Measurements from ENCODE around the gene MYH6. TPM values are rescaled to one million over a fixed set of nuclear protein-coding genes. Genes with fewer than 3 reads are reported as not detected.

MYH6 gene
- total and polyA plus RNA-seq, 2 of the 13 experiments (the other 11 are each of a cell fraction or from before 2014, with no cell fraction given): 0.01 TPM; not detected in 1

DNA sequence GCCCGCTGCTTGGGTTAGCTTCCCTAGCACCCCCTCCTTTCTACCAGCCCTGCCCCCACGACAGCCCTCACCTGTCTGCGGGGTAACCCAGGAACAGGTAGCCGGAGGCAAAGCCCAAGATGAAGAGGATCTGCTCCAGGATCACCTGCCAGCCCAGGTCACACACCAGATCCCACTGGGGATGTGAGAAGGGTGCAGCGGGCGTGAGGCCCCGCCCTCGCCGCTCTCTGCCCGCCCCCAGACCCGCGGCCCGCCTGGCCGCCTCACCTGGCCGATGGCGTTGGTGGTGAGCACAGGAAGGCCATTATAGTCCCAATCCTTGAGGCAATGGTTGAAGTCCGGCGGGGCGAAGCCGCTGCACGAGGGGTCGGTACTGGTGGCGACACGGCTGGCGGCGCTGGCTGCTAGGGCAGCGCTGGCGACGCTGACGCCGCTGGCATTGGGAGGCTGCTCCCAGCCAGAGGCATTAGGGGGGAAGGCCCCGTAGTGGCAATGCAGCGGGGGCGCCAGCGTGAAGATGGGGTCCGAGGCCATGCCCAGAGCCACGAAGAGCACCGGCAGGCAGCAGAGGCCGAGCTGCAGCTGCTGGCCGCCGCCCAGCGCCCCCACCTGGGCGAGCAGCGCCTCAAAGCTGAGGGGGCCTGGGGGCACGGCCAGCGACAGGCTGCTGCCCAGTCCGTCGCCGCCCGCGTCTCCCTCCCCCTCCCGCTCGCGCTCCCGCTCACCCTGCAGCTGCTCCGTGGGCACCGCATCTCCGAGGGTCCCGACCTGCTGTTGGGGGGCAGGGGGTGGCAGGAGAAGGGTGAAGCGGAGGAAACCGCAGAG, 56.2 kb downstream of the MYH6 start:
- peak; percentile 14 for ATAC-seq
- no peak for FAIRE-seq
- peaks cover 25 to 90% of the 10 kb centered on the region in 2 experiments for H3K27me3 ChIP-seq (ENCODE audit: control insufficient read depth in 1 of 2, insufficient read depth in 2 of 2, low read length in 2 of 2)
- CTCF ChIA-PET (ENCODE audit: low intra/inter-chr PET ratio, low total read pairs): no interaction called here
- H3K36me3 ChIP-seq (replicated peaks in 1 of 2; ENCODE audit: control insufficient read depth in 1 of 2, insufficient read depth in 2 of 2, low read length in 2 of 2): no peaks in the 10 kb centered on the region
- WGBS (ENCODE audit: low lambda C conversion rate): 52% methylated on average over 60 of the region's 61 CpGs
- peak overlapping the region; percentile 22 to 64 (median 30); a peak in 4 of 6 replicates for H3K4me3 ChIP-seq (replicated peaks in 1 of 3; ENCODE audit: insufficient read depth in 1 of 3, low read depth in 2 of 3, low read length in 3 of 3)
- POLR2A ChIA-PET: interaction anchor here (3.4 kb wide), 1 partner anchor 31 kb away, joined by 15 read pairs; the partner anchor contains the start of gene PABPN1
- no peak overlapping the region for H3K27ac ChIP-seq (ENCODE audit: extremely low read length, insufficient read depth, low read length)
- no peaks in the 10 kb centered on the region for H3K4me1 ChIP-seq (ENCODE audit: insufficient read depth, low read length)
- peak overlapping the region; percentile 64 for H3K4me2 ChIP-seq (ENCODE audit: low read depth, low read length)
- no peaks in the 10 kb centered on the region for H3K79me2 ChIP-seq (ENCODE audit: insufficient read depth, low read length)
- intact Hi-C loops (cut with micrococcal nuclease; ENCODE audit: unreplicated experiment): no loop called here
- no peaks in the 10 kb centered on the region for H4K20me1 ChIP-seq (ENCODE audit: insufficient read depth, low read length)
- DNase-seq (ENCODE audit: low spot score): no peak
- BruUV-seq (replicated peaks): no TSS peak
- H3K9ac ChIP-seq (ENCODE audit: insufficient read depth, low read depth, low read length): no peak overlapping the region
- H3K9me3 ChIP-seq (ENCODE audit: low read length): no peaks in the 10 kb centered on the region
- in situ Hi-C loops (cut with HindIII; ENCODE audit: extremely low pct_ligation_motif_present, low pct_unique_long_range_greater_than_20kb): no loop called here
- no peak overlapping the region for H2AFZ ChIP-seq (ENCODE audit: low read length)
- TF ChIP-seq, protein P1, sequence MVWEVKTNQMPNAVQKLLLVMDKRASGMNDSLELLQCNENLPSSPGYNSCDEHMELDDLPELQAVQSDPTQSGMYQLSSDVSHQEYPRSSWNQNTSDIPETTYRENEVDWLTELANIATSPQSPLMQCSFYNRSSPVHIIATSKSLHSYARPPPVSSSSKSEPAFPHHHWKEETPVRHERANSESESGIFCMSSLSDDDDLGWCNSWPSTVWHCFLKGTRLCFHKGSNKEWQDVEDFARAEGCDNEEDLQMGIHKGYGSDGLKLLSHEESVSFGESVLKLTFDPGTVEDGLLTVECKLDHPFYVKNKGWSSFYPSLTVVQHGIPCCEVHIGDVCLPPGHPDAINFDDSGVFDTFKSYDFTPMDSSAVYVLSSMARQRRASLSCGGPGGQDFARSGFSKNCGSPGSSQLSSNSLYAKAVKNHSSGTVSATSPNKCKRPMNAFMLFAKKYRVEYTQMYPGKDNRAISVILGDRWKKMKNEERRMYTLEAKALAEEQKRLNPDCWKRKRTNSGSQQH (CRISPR knock-in tag; IDR thresholded peaks at IDR 0.05; ENCODE audit: low read depth): no peak
- TF ChIP-seq MEIS2 (CRISPR knock-in tag; IDR thresholded peaks at IDR 0.05) (0 out of 2 replicates have a peak, but pooled peaks have one; percentile 14), FOSL1 (CRISPR knock-in tag; IDR thresholded peaks at IDR 0.05; ENCODE audit: borderline replicate concordance) (no peak), YEATS2 (CRISPR knock-in tag; IDR thresholded peaks at IDR 0.05; ENCODE audit: borderline replicate concordance) (no peak), ATF1 (CRISPR knock-in tag; IDR thresholded peaks at IDR 0.05) (no peak), FOXO1 (CRISPR knock-in tag; IDR thresholded peaks at IDR 0.05) (peak; percentile 5; the same call in 1 of the 2 replicates), IRF2 (CRISPR knock-in tag; IDR thresholded peaks at IDR 0.05) (no peak), AGO1 (IDR thresholded peaks at IDR 0.05; ENCODE audit: low read depth, low read length, poor library complexity, severe bottlenecking) (peak; percentile 32), NBN (conservative IDR thresholded peaks at IDR 0.05) (no peak), POGZ (CRISPR knock-in tag; IDR thresholded peaks at IDR 0.05) (0 out of 2 replicates have a peak, but pooled peaks have one; percentile 10), MTA1 (CRISPR knock-in tag; IDR thresholded peaks at IDR 0.05; ENCODE audit: borderline replicate concordance) (peak; percentile 70; the same call in 1 of the 2 replicates), WIZ (CRISPR knock-in tag; IDR thresholded peaks at IDR 0.05) (0 out of 2 replicates have a peak, but pooled peaks have one; percentile 47), THAP11 (CRISPR knock-in tag; IDR thresholded peaks at IDR 0.05) (no peak)
- TF ChIP-seq, protein P2, sequence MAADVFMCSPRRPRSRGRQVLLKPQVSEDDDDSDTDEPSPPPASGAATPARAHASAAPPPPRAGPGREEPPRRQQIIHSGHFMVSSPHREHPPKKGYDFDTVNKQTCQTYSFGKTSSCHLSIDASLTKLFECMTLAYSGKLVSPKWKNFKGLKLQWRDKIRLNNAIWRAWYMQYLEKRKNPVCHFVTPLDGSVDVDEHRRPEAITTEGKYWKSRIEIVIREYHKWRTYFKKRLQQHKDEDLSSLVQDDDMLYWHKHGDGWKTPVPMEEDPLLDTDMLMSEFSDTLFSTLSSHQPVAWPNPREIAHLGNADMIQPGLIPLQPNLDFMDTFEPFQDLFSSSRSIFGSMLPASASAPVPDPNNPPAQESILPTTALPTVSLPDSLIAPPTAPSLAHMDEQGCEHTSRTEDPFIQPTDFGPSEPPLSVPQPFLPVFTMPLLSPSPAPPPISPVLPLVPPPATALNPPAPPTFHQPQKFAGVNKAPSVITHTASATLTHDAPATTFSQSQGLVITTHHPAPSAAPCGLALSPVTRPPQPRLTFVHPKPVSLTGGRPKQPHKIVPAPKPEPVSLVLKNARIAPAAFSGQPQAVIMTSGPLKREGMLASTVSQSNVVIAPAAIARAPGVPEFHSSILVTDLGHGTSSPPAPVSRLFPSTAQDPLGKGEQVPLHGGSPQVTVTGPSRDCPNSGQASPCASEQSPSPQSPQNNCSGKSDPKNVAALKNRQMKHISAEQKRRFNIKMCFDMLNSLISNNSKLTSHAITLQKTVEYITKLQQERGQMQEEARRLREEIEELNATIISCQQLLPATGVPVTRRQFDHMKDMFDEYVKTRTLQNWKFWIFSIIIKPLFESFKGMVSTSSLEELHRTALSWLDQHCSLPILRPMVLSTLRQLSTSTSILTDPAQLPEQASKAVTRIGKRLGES (CRISPR knock-in tag; IDR thresholded peaks at IDR 0.05; ENCODE audit: borderline replicate concordance): no peak
- TF ChIP-seq, protein P3, sequence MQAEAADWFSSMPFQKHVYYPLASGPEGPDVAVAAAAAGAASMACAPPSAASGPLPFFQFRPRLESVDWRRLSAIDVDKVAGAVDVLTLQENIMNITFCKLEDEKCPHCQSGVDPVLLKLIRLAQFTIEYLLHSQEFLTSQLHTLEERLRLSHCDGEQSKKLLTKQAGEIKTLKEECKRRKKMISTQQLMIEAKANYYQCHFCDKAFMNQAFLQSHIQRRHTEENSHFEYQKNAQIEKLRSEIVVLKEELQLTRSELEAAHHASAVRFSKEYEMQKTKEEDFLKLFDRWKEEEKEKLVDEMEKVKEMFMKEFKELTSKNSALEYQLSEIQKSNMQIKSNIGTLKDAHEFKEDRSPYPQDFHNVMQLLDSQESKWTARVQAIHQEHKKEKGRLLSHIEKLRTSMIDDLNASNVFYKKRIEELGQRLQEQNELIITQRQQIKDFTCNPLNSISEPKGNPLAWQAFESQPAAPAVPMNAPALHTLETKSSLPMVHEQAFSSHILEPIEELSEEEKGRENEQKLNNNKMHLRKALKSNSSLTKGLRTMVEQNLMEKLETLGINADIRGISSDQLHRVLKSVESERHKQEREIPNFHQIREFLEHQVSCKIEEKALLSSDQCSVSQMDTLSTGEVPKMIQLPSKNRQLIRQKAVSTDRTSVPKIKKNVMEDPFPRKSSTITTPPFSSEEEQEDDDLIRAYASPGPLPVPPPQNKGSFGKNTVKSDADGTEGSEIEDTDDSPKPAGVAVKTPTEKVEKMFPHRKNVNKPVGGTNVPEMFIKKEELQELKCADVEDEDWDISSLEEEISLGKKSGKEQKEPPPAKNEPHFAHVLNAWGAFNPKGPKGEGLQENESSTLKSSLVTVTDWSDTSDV (CRISPR knock-in tag; IDR thresholded peaks at IDR 0.05): 0 out of 2 replicates have a peak, but pooled peaks have one; percentile 14
- TF ChIP-seq, protein P4, sequence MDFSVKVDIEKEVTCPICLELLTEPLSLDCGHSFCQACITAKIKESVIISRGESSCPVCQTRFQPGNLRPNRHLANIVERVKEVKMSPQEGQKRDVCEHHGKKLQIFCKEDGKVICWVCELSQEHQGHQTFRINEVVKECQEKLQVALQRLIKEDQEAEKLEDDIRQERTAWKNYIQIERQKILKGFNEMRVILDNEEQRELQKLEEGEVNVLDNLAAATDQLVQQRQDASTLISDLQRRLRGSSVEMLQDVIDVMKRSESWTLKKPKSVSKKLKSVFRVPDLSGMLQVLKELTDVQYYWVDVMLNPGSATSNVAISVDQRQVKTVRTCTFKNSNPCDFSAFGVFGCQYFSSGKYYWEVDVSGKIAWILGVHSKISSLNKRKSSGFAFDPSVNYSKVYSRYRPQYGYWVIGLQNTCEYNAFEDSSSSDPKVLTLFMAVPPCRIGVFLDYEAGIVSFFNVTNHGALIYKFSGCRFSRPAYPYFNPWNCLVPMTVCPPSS (IDR thresholded peaks at IDR 0.05): no peak
